A673 (cell line): ENCODE results near the gene SPI1. TPM values are rescaled to one million over a fixed set of nuclear protein-coding genes. Genes with fewer than 3 reads are reported as not detected.

Experiments used
- BruUV-seq: library from RNA; stranded (reverse); fragments of 400-500 nt; replicated peaks from 2 replicates; lab custom pipeline; 2021; lab: Mats Ljungman, UMichigan
- CTCF ChIA-PET: fragments of 300-600 bp; sonication (Branson Sonifier 250); formaldehyde crosslinking; loops from one replicate; lab custom pipeline; 2022; ENCODE audit warnings: antibody characterized with exemption; lab: Charles Lee
- POLR2A ChIA-PET: fragments of 300-600 bp; sonication (Branson Sonifier 250); formaldehyde crosslinking; loops from one replicate; lab custom pipeline; 2022; ENCODE audit warnings: antibody characterized with exemption; ENCODE audit not compliant: low non-redundant PET; lab: Charles Lee
- DNase-seq: peaks from one replicate; pipeline ENCODE4 v3.0.0-alpha.2; 2015; ENCODE audit warnings: low spot score
- H3K27ac ChIP-seq: fragments of 200-600 bp; sonication (generic); 2 replicates; pipeline ENCODE4 v1.5.1; 2016; ENCODE audit warnings: mixed run types, low read depth, mild to moderate bottlenecking, mixed read lengths, antibody characterized with exemption, low read length; ENCODE audit not compliant: poor library complexity, severe bottlenecking
- H3K27me3 ChIP-seq: fragments of 200-600 bp; sonication (generic); replicated peaks from 2 replicates; pipeline ENCODE4 v1.6.1; 2017; ENCODE audit warnings: mixed run types, low read depth, mild to moderate bottlenecking, mixed read lengths, antibody characterized with exemption, low read length; ENCODE audit not compliant: insufficient read depth, poor library complexity
- H3K36me3 ChIP-seq: fragments of 200-600 bp; sonication (generic); 2 replicates; pipeline ENCODE4 v1.6.1; 2016; ENCODE audit warnings: mixed run types, mild to moderate bottlenecking, mixed read lengths, antibody characterized with exemption, low read length; ENCODE audit not compliant: insufficient read depth, poor library complexity, severe bottlenecking
- H3K4me1 ChIP-seq: fragments of 200-600 bp; sonication (generic); 2 replicates; pipeline ENCODE4 v1.6.1; 2017; ENCODE audit warnings: mixed run types, mild to moderate bottlenecking, mixed read lengths, antibody characterized with exemption, low read length; ENCODE audit not compliant: insufficient read depth, poor library complexity, severe bottlenecking
- H3K4me3 ChIP-seq: fragments of 200-600 bp; sonication (generic); 2 replicates; pipeline ENCODE4 v1.5.1; 2016; ENCODE audit warnings: low read depth, mixed run types, mild to moderate bottlenecking, mixed read lengths, low read length; ENCODE audit not compliant: poor library complexity, severe bottlenecking
- H3K9me3 ChIP-seq: fragments of 200-600 bp; sonication (generic); 2 replicates; pipeline ENCODE4 v1.6.1; 2016; ENCODE audit warnings: mixed run types, low read depth, mild to moderate bottlenecking, mixed read lengths, antibody characterized with exemption, low read length; ENCODE audit not compliant: poor library complexity, severe bottlenecking
- EZH2 ChIP-seq: fragments of 200-600 bp; sonication (generic); IDR thresholded peaks from 2 replicates; pipeline ENCODE4 v1.6.1; 2017; ENCODE audit warnings: borderline replicate concordance, low read depth, mild to moderate bottlenecking, mixed read lengths, antibody characterized with exemption, low read length; ENCODE audit not compliant: poor library complexity, severe bottlenecking
- intact Hi-C: fragments of 100-400 bp; cut with micrococcal nuclease; formaldehyde crosslinking; loops from one replicate; pipeline ENCODE4 v1.10.0; 2022; ENCODE audit not compliant: unreplicated experiment
- total RNA-seq: library from RNA; stranded (reverse); gene quantifications from 2 replicates; pipeline ENCODE4 v1.2.3, GENCODE V29; 2021
- TF ChIP-seq, protein P1 (sequence below): fragments of 300-800, 200-600 bp; sonication (generic); conservative IDR thresholded peaks from 2 replicates; pipeline ENCODE4 v1.5.1; 2017; ENCODE audit warnings: low read depth, mild to moderate bottlenecking, antibody characterized with exemption, low read length, moderate library complexity, mixed read lengths

Gene SPI1
- total RNA-seq, 1 experiment from 2014 or later = not detected

DNA sequence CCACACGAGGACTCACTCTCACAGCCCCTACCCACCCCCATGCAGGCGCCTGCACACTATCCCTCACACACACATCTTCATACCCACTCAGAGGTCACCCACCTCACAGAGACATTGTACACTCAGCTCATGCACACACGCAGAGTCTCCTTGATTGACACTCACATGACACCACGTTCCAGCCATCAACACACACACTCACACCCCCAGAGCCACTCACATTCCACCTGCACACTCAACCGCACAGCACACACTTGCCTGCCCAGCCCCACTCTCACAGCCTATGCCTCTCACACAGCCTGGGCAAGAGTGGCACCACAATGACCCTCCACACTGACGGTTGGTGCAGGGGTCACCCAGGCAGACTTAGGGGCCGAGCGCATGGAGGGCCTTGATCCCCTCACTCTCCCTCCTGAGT is 2.2 kb downstream of the SPI1 start:
- ChIA-PET POLR2A (no interaction called here), CTCF (interaction anchor here (0.6 kb wide), 1 partner anchor 12 kb away, joined by 11 read pairs; no protein-coding TSS in a partner anchor)
- Histone ChIP-seq H3K27ac (no peak overlapping the region), H3K4me3 (no peak overlapping the region), H3K9me3 (no peaks in the 10 kb centered on the region), H3K36me3 (no peaks in the 10 kb centered on the region), H3K27me3 (no peaks in the 10 kb centered on the region), H3K4me1 (no peaks in the 10 kb centered on the region)
- intact Hi-C loops = loop anchor here (10.0 kb wide), 1 partner anchor 739 kb away; no protein-coding TSS in a partner anchor
- no peak for DNase-seq
- BruUV-seq = no TSS peak
- TF ChIP-seq, protein P1, sequence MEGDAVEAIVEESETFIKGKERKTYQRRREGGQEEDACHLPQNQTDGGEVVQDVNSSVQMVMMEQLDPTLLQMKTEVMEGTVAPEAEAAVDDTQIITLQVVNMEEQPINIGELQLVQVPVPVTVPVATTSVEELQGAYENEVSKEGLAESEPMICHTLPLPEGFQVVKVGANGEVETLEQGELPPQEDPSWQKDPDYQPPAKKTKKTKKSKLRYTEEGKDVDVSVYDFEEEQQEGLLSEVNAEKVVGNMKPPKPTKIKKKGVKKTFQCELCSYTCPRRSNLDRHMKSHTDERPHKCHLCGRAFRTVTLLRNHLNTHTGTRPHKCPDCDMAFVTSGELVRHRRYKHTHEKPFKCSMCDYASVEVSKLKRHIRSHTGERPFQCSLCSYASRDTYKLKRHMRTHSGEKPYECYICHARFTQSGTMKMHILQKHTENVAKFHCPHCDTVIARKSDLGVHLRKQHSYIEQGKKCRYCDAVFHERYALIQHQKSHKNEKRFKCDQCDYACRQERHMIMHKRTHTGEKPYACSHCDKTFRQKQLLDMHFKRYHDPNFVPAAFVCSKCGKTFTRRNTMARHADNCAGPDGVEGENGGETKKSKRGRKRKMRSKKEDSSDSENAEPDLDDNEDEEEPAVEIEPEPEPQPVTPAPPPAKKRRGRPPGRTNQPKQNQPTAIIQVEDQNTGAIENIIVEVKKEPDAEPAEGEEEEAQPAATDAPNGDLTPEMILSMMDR = no peak
- no peak for TF ChIP-seq EZH2

DNA sequence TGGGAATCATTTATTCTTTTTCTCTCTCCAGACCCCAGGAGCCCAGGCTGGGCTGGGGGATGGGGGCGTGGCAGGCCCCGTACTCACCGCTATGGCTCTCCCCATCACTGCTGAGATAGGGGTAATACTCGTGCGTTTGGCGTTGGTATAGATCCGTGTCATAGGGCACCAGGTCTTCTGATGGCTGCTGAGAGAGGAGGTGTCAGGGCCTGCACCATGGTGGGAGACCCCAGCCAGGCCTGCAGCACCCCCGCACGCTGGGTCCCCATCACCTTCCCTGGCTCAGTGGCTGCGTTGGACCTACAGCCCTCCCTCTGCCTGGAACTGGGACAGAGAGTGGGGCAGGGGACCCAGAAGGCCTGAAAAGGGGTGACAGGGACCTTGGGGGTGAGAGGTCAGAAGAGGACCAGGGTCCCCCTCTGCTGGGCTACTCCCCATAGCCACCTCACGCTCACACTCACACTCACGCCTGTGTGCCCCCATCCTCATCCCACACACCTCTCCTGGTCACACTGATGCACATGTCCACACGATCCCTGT is 2.7 kb downstream of the SPI1 start:
- intact Hi-C loops = loop anchor here (2.0 to 10.0 kb wide), 2 partner anchors 241 to 739 kb away; no protein-coding TSS in a partner anchor
- ChIA-PET POLR2A (no interaction called here), CTCF (no interaction called here)
- H3K27me3 ChIP-seq = no peaks in the 10 kb centered on the region
- no peak for DNase-seq
- no peak overlapping the region for H3K27ac ChIP-seq
- H3K9me3 ChIP-seq = no peaks in the 10 kb centered on the region
- no peak overlapping the region for H3K4me3 ChIP-seq
- no peak for TF ChIP-seq EZH2
- TF ChIP-seq, protein P1 = no peak
- no TSS peak for BruUV-seq
- no peaks in the 10 kb centered on the region for H3K36me3 ChIP-seq
- no peaks in the 10 kb centered on the region for H3K4me1 ChIP-seq

DNA sequence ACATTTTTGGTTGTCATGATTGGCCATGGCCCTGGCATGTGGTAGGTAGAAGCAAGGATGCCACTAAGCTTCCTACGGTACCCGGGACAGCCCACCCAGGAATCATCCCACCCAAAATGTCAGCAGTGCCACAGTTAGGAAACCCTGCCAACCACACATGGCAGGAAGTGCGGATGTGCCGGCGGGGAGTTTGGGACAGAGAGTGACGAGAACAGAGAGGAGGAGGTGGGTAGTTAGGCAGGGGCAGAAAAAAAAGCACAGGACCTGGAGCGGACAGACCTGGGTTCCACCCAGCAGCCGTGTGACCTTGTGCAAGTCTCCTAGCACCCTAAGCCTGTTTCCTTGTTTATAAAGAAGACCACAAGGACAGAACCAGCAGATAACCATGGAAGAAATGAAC is 3.3 kb downstream of the SPI1 start:
- no peak for DNase-seq
- TF ChIP-seq EZH2 = no peak
- TF ChIP-seq, protein P1 = no peak
- CTCF ChIA-PET = interaction anchor here (0.8 to 1.2 kb wide), 5 partner anchors 25 to 478 kb away, joined by 3 to 5 read pairs (median 4); no protein-coding TSS in a partner anchor
- intact Hi-C loops = loop anchor here (2.0 to 10.0 kb wide), 2 partner anchors 242 to 740 kb away; no protein-coding TSS in a partner anchor
- no peaks in the 10 kb centered on the region for H3K36me3 ChIP-seq
- POLR2A ChIA-PET = no interaction called here
- H3K4me1 ChIP-seq = no peaks in the 10 kb centered on the region
- no TSS peak for BruUV-seq
- no peak overlapping the region for H3K4me3 ChIP-seq
- no peaks in the 10 kb centered on the region for H3K27me3 ChIP-seq
- no peak overlapping the region for H3K27ac ChIP-seq
- H3K9me3 ChIP-seq = no peaks in the 10 kb centered on the region
